Erythroblast (primary cell): Measurements from ENCODE around the gene ARMH3.

ENCODE experiments used
- GATA1 ChIP-seq: IDR thresholded peaks from 2 replicates; pipeline ENCODE4 v1.6.1; 2011; ENCODE audit warnings: low read depth, mild to moderate bottlenecking, control low read depth, low read length, moderate library complexity
- POLR2A ChIP-seq: IDR thresholded peaks from 2 replicates; pipeline ENCODE4 v1.6.1; 2011; ENCODE audit warnings: mild to moderate bottlenecking, low read length

GRCh38 chr10:101923256-101923655 lies 132.7 kb downstream of the ARMH3 start:
- TF ChIP-seq POLR2A: no peak
- no peak for TF ChIP-seq GATA1
